Fibroblast of the aortic adventitia (primary cell): Measurements from ENCODE around the gene DDB1. TPM values are rescaled to one million over a fixed set of nuclear protein-coding genes. Genes with fewer than 3 reads are reported as not detected.
"Not testable (repeated sequence)": the region's sequence is repeated elsewhere in the genome, so short reads cannot be mapped to it uniquely, and the experiment has no call there.

Experiments used
- DNase-seq: peaks from one replicate; pipeline ENCODE4 v3.0.0-alpha.2; 2010; ENCODE audit warnings: low read depth
- H3K4me3 ChIP-seq: 2 replicates; pipeline ENCODE4 v1.5.1; 2011; ENCODE audit warnings: low read depth, mild to moderate bottlenecking, control low read depth, low read length, moderate library complexity
- total RNA-seq: library from RNA; depleted of rRNA; stranded (reverse); fragments of >200 nt; gene quantifications from 2 replicates; pipeline ENCODE4 v1.2.3, GENCODE V29; 2012; ENCODE audit warnings: low replicate concordance
- TF ChIP-seq, protein P1 (sequence below): IDR thresholded peaks from 2 replicates; pipeline ENCODE4 v1.5.1; 2011; ENCODE audit warnings: mild to moderate bottlenecking, low read length, control low read depth, inconsistent platforms; ENCODE audit not compliant: insufficient read depth

Gene DDB1
- total RNA-seq, 1 donor, result 290 TPM

DNA sequence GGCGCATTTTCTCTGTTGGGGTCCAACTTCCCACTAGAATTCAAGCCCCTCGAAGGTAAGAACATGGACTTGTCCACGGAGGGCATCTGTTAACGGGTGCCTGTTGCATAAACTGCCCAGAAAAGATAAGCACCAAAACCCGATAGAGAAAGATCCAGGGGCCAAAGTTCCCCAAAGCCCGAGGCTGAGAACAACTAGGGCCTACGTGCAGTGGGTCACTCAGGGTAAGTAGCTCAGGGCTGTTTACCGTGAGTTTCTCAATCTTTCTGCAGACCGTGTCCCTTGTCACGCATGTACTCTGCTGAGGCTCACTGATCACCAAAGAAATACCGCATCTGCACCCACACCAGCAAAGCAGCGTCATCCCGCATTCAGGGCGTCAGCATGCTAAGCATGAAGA lies 67.5 kb downstream of the DDB1 start:
- no peak overlapping the region for H3K4me3 ChIP-seq
- no peak for DNase-seq
- TF ChIP-seq, protein P1, sequence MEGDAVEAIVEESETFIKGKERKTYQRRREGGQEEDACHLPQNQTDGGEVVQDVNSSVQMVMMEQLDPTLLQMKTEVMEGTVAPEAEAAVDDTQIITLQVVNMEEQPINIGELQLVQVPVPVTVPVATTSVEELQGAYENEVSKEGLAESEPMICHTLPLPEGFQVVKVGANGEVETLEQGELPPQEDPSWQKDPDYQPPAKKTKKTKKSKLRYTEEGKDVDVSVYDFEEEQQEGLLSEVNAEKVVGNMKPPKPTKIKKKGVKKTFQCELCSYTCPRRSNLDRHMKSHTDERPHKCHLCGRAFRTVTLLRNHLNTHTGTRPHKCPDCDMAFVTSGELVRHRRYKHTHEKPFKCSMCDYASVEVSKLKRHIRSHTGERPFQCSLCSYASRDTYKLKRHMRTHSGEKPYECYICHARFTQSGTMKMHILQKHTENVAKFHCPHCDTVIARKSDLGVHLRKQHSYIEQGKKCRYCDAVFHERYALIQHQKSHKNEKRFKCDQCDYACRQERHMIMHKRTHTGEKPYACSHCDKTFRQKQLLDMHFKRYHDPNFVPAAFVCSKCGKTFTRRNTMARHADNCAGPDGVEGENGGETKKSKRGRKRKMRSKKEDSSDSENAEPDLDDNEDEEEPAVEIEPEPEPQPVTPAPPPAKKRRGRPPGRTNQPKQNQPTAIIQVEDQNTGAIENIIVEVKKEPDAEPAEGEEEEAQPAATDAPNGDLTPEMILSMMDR, result no peak

DNA sequence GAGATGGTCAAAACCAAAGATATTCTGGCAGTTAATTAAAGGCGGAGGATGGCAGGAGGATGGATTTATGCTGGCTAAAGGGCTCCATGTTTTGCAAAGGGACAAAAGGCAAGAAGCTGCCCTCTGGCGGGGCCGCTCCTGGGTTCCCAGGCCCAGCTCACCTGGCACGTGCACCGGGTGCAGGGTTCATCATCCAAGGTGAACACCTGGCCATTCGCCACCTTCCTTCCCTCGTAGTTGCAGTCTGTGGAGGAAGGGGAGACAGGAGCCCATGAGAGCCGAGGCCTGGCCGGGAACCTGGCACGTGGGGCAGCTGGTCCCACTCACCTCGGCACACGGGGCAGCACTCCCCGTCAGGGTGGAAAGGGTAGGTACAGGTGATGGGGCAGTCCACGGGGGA lies 68.1 kb downstream of the DDB1 start:
- TF ChIP-seq, protein P1, result no peak
- H3K4me3 ChIP-seq, result no peak overlapping the region
- no peak for DNase-seq

DNA sequence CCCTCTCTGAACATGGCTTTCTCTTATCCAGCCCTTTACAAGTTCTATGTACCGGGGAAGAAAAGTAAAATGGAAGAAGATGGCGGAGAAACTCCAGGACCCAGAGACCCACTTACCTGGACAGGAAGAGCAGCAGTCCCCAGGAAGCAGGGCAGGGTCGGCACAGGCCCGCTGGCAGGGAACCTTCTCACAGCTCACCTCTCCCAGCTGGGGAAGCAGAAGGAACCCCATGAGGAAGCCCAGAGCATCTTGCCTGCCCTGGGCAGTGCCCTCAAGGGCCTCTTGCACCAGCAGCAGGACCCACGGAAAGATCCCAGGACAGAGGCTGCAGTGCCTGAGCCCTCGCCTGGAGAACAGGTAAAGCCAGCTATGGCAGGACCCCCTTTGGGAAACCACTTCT lies 68.5 kb downstream of the DDB1 start:
- TF ChIP-seq, protein P1, result no peak
- DNase-seq, result no peak
- H3K4me3 ChIP-seq, result no peak overlapping the region

DNA sequence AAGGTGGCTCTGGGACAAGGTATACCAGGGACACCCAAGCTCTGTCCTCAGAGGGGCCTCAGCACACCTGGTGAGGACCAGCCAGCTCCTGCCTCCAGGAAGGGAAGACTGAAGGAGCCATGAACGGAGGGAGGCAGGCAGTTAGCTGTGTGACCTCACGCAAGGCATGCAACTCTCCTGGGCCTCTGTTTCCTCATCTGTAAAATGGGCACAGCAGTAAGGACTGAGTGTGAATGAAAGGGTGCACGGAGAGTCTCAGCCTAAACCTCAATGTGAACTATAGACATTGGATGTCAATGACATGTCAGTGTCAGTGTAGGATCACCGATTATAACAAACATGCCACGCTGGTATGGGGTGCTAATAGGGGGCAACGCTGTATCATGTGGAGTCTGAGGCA lies 73.5 kb downstream of the DDB1 start:
- no peak overlapping the region for H3K4me3 ChIP-seq
- TF ChIP-seq, protein P1, result no peak
- no peak for DNase-seq

DNA sequence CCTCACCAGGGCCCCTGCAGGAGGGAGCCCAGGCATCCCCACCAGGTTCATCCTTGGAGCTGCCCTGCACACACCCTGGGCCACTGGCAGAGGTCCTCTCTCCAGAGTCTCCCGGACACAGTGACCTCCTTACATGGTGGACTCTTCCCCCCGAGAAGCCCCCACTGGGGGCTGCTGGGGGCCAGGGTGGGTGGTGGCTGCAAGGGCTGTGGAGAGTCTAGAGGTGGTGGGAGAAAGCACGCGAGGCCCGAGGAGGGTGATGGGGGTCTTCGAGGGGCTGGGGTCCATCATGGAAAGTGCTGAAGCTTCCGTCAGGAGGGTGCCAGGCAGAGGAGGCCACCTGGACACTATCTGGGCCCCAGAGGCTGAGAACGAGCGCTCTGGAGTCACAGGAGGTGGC lies 74.4 kb downstream of the DDB1 start:
- DNase-seq, result no peak
- no peak overlapping the region for H3K4me3 ChIP-seq
- TF ChIP-seq, protein P1, result no peak

DNA sequence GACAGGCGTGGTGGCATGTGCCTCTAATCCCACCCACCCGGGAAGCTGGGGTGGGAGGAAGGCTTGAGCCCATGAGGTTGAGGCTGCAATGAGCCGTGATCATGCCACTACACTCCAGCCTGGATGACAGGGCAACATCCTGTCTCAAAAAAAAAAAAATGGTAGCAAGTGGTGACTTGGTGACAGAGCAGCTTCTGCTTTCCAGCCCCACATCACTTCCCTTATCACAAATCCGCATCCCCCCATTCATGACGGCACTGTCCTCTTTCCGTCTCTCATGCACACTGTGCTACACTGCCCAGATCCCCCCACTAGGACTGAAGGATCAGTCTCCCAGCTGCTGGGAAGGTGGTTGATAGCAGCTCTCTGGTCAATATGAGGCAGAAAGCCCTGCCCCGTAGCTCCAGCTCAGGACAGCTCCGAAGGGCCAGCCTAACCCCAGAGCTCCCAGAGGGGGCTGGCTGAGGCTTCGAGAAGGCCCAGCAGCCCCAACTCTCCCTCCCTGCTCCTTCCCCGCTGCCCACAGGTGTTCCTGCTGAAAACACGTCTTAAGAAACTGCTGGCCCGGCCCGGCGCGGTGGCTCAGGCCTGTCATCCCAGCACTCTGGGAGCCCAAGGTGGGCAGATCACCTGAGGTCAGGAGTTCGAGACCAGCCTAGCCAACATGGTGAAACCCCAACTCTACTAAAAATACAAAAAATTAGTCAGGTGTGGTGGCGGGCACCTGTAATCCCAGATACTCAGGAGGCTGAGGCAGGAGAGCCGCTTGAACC lies 76.0 kb downstream of the DDB1 start:
- DNase-seq, result no peak
- H3K4me3 ChIP-seq, result no peak overlapping the region
- TF ChIP-seq, protein P1, result no peak

DNA sequence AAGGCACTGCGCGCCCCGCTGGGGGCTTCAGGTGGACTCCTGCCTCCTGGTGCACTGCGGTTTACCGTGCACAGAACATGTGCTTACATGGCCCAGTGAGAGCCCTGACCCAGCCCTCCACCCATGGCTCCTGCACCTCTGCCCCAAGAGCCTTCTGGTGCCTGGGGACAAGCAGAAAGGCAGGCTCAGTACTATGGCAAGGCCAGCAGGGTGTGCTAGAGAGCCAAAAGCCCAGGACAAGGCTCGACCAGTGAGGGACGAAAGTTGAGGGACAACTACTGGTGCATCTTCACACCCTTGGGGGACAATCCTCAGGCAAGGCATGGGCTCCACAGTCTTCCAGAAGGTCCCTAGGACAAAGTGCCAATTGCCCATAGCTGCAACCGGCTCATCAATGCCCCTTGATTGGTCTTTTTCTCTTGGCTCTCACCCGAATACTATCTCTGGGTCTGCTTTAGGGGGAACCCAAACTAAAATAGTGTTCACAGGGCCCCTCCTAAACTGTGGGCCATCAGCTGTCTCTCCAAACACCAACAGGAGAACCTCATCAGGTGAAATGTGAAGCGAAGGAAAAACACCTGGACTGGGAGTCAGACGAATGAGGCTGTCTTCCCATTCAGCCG lies 78.4 kb downstream of the DDB1 start:
- TF ChIP-seq, protein P1, result peak; percentile 98
- peak; percentile 70 for DNase-seq
- H3K4me3 ChIP-seq, result no peak overlapping the region

DNA sequence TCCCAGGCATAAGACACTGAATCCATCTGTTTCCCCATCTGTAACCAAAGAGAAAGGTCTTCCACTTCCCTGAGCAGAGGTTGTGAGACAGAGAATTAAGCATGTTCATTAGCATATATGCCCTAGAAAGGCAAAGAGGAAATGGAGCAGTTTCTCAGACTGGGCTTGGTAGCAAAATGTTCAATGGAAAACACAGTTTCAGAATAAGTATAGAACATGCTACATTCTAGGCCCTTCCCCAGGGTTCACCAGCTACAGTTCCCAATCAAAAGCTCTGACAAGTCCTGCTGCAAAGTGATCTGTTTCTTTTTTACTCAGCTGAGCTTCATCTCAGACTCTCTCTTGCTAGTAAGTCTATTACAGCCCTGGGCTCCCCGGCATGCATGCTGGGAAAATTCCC lies 80.6 kb downstream of the DDB1 start:
- DNase-seq, H3K4me3 ChIP-seq: not testable (repeated sequence)

DNA sequence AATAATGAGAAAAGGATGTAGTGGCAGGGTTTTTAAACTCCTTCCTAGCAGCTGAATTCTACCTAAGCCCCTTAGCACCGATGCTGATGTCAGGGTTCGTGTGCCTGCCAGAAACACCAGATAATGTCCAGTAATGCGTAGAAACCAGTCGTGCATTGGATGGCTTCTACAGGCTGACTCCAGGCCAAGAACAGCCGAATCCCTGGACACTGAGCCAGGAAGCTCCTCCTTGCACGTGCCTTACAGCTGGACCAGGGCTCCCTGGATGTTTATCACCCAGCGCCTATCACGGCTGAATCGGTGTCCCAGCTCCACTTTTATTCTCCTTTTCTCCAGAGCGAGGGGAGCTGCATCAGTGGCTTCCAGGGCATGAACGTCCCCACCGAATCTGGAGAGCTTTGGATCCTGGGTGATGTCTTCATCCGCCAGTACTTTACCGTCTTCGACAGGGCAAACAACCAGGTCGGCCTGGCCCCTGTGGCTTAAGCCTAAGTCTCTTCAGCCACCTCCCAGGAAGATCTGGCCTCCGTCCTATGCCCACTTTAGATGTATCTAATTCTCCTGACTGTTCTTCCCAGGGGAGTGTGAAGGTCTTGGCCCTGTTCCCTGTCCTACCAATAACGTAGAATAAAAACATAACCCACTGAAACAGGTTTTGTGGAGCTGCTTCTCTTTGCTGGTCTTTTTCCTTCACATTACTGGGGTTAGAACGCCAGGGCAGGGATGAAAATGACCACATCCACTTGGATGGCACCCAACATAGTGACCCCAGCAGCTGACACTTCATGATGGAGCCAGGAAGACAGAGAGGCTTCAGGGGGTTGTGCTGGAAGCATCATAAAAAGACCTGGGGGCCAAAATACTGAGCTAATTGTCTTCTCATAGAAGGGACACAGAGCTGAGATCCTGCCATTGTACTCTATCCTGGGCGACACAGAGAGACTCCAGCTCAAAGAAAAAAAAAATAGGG lies 81.8 kb downstream of the DDB1 start:
- DNase-seq, result peak; percentile 73
- not testable (repeated sequence) for H3K4me3 ChIP-seq
